Chondrocyte (in vitro differentiated cells): Measurements from ENCODE around the gene ZNF536. TPM values are rescaled to one million over a fixed set of nuclear protein-coding genes. Genes with fewer than 3 reads are reported as not detected.

Experiments used
- DNase-seq: peaks from one replicate; pipeline ENCODE4 v3.0.0; 2021; ENCODE audit warnings: mixed read lengths, low spot score
- H3K27ac Mint-ChIP-seq: one replicate; pipeline ENCODE4 v1.8.0; 2021; ENCODE audit warnings: mild to moderate bottlenecking, moderate library complexity, mixed read lengths; ENCODE audit not compliant: unreplicated experiment
- H3K27me3 Mint-ChIP-seq: 2 replicates; pipeline ENCODE4 v1.8.0; 2021; ENCODE audit warnings: low read depth, mixed read lengths
- H3K36me3 Mint-ChIP-seq: 2 replicates; pipeline ENCODE4 v1.8.0; 2021; ENCODE audit warnings: low read depth, mixed read lengths
- H3K4me1 Mint-ChIP-seq: 2 replicates; pipeline ENCODE4 v1.8.0; 2021; ENCODE audit warnings: low read depth, mild to moderate bottlenecking, mixed read lengths
- H3K4me3 Mint-ChIP-seq: one replicate; pipeline ENCODE4 v1.8.0; 2021; ENCODE audit warnings: mild to moderate bottlenecking, moderate library complexity, mixed read lengths; ENCODE audit not compliant: unreplicated experiment
- H3K9me3 Mint-ChIP-seq: 2 replicates; pipeline ENCODE4 v1.8.0; 2021; ENCODE audit warnings: low read depth, mixed read lengths
- total RNA-seq: library from RNA; stranded (reverse); gene quantifications from 3 replicates; pipeline ENCODE4 v1.2.1, GENCODE V29; 2021
- TF ChIP-seq, protein P1 (sequence below): fragments of 200-600 bp; sonication (generic); IDR thresholded peaks from 2 replicates; pipeline ENCODE4 v1.5.0; 2021; ENCODE audit warnings: antibody characterized with exemption, mild to moderate bottlenecking, moderate library complexity

ZNF536 gene
- total RNA-seq, 1 donor from 2014 or later, result not detected

DNA sequence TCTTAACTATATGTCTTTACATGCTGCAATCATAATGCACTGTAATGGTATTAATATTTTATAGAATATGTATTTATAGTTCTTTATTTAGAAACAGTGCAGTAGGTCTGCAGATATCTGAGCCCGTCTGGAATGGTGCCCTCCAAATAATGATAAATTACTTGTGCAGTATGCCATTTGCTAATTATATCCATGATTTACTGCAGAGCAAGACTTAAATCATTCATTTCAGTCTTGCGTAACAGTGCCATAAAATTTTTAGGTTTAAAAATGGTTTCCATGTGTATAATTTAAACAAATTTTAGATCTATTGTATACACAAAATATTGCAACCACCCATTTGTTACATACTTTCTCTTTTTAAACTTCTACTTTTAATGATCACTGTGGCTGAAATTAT lies 175.1 kb downstream of the ZNF536 start:
- Mint-ChIP-seq H3K27ac (no peak overlapping the region), H3K27me3 (no peaks in the 10 kb centered on the region), H3K9me3 (peaks cover 5% of the 10 kb centered on the region), H3K36me3 (no peaks in the 10 kb centered on the region), H3K4me3 (no peak overlapping the region), H3K4me1 (no peaks in the 10 kb centered on the region)
- TF ChIP-seq, protein P1, sequence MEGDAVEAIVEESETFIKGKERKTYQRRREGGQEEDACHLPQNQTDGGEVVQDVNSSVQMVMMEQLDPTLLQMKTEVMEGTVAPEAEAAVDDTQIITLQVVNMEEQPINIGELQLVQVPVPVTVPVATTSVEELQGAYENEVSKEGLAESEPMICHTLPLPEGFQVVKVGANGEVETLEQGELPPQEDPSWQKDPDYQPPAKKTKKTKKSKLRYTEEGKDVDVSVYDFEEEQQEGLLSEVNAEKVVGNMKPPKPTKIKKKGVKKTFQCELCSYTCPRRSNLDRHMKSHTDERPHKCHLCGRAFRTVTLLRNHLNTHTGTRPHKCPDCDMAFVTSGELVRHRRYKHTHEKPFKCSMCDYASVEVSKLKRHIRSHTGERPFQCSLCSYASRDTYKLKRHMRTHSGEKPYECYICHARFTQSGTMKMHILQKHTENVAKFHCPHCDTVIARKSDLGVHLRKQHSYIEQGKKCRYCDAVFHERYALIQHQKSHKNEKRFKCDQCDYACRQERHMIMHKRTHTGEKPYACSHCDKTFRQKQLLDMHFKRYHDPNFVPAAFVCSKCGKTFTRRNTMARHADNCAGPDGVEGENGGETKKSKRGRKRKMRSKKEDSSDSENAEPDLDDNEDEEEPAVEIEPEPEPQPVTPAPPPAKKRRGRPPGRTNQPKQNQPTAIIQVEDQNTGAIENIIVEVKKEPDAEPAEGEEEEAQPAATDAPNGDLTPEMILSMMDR, result no peak
- DNase-seq, result no peak

DNA sequence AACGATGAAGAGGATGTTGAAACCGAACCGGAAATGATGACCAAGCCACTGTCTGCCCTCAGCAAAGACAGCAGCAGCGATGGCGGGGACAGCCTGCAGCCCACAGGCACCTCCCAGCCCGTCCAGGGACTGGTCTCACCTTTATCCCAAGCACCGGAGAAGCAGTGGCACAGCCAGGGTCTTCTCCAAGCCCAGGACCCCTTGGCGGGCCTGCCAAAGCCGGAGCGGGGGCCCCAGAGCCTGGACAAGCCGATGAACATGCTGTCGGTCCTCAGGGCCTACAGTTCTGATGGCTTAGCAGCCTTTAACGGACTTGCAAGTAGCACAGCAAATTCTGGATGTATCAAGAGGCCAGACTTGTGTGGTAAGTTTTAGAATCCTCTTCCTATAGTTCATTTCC lies 177.0 kb downstream of the ZNF536 start:
- peaks cover 5% of the 10 kb centered on the region for H3K9me3 Mint-ChIP-seq
- no peaks in the 10 kb centered on the region for H3K36me3 Mint-ChIP-seq
- no peak overlapping the region for H3K4me3 Mint-ChIP-seq
- TF ChIP-seq, protein P1, result no peak
- no peak overlapping the region for H3K27ac Mint-ChIP-seq
- no peaks in the 10 kb centered on the region for H3K27me3 Mint-ChIP-seq
- no peaks in the 10 kb centered on the region for H3K4me1 Mint-ChIP-seq
- no peak for DNase-seq

DNA sequence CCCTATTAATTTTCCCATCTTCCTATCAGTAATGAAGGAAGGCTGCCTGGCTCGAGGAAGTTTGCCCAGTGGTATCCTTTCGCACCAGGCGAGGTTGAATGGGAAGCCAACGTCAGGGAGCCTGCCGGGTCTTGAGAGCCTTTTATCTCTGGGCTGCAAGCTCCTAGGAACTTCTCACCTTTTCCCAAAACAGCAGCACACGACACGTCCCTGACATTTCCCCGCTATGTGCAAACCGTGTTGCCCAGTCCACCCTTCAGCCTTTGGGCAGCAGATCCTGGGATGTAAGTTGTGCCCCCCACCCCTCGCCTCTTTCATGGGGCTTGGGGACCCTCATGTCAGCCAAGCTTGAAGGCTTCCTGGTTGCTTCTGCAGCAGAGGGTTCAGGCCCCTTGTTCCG lies 179.1 kb downstream of the ZNF536 start:
- Mint-ChIP-seq H3K36me3 (no peaks in the 10 kb centered on the region), H3K9me3 (peaks cover 5% of the 10 kb centered on the region), H3K4me3 (no peak overlapping the region), H3K4me1 (no peaks in the 10 kb centered on the region), H3K27me3 (no peaks in the 10 kb centered on the region), H3K27ac (no peak overlapping the region)
- DNase-seq, result no peak
- TF ChIP-seq, protein P1, result no peak

DNA sequence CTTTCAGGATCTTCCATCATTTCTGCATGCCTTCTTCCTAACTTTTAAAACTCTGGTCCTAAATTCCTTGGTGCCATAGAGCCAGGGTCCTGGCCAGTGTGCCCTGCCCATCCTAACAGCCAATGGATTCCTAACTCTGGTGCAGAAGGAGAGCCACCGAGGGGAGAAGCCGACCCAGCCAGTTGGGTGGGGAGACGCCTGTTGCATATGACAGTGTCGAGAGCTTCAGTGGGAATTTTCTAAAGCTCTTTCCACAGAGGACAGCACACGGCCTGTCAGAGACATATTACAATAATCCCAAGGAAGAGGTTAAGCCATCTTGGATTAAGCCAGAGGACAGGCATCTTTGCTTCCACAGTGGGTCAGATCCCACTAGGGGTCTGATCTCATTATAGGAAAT lies 180.4 kb downstream of the ZNF536 start:
- peaks cover 5% of the 10 kb centered on the region for H3K9me3 Mint-ChIP-seq
- H3K4me1 Mint-ChIP-seq, result no peaks in the 10 kb centered on the region
- no peak for DNase-seq
- TF ChIP-seq, protein P1, result no peak
- no peak overlapping the region for H3K4me3 Mint-ChIP-seq
- H3K27ac Mint-ChIP-seq, result no peak overlapping the region
- no peaks in the 10 kb centered on the region for H3K36me3 Mint-ChIP-seq
- no peaks in the 10 kb centered on the region for H3K27me3 Mint-ChIP-seq

DNA sequence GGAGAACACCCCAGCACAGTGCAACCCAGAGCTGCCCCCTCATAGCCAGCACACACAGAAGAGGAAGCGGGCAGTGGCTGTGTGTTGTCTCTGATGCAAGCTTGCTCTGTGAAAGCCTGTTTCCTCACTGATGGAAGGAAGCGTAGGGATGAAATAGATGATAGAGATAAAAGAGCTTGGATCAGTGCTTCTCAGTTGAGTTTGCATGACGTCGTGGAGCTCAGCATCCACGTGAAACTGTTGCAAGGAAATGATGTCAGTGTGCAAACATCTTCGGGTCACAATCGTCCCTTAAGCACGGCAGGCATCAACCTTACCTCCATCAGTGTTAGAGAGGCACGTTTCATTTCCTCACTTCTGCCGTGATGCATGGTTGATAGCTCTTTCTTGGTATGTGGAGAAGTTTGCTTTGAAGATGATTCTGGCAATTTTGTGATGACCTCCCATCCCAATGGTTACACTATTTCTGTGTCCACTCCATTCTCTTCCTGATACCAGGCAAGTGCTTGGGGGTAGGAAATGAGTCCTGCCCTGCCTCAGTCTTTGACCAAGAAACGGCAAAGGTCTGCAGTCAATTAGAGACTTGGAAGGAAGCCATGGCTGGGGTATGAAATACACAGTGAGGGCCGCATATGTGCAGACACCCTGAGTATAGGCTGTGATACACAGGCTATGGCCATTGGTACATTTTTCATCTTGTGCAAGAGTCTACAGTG lies 183.0 kb downstream of the ZNF536 start:
- H3K27me3 Mint-ChIP-seq, result no peaks in the 10 kb centered on the region
- H3K36me3 Mint-ChIP-seq, result no peaks in the 10 kb centered on the region

More for the DNA sequence above, 183.0 kb downstream of the ZNF536 start:
- Mint-ChIP-seq H3K4me1 (no peaks in the 10 kb centered on the region), H3K9me3 (no peaks in the 10 kb centered on the region), H3K27ac (no peak overlapping the region), H3K4me3 (no peak overlapping the region)
- TF ChIP-seq, protein P1, result no peak
- no peak for DNase-seq
